IPS-NIHi7 (cell line): ENCODE results near the gene CTDSPL2.
"Not testable (repeated sequence)": the region's sequence is repeated elsewhere in the genome, so short reads cannot be mapped to it uniquely, and the experiment has no call there.

Experiments
- DNase-seq: peaks from one replicate; pipeline ENCODE4 v3.0.0; 2012; ENCODE audit warnings: mixed read lengths; ENCODE audit errors: extremely low spot score

CTDSPL2 gene

GRCh38 chr15:44537735-44538240 lies 110.4 kb downstream of the CTDSPL2 start:
- peak; percentile 16 for DNase-seq

DNA sequence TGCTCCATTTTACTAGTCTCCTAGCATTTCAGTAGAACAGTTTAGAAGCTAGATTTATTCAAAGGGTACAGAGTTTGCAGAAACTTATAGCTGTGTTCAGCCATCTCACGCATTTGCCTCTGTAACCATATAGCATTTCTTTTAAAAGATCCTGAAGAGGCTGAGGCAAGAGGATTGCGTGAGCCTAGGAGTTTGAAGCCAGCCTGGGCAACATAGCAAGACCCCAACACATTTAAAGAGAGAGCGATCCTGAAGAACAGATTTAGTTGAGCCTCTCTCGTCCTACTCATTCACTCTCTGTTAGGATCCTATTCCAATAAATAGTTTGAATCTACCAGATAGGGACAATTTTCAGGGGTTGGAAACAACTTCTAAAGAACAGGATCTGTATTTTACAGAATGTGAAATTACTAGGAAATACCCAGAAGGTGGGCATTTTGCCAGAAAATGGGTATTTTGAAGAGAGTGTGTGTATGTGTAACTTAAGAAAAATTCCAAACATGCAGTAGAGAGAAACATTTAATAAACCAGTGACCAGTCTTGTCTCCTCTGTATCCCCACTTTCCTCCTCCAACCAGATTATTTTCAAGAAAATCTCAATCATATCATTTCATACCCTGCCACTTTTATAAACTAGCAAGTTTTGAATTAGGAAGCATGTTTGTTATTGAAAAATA lies 114.0 kb downstream of the CTDSPL2 start:
- DNase-seq: no peak

DNA sequence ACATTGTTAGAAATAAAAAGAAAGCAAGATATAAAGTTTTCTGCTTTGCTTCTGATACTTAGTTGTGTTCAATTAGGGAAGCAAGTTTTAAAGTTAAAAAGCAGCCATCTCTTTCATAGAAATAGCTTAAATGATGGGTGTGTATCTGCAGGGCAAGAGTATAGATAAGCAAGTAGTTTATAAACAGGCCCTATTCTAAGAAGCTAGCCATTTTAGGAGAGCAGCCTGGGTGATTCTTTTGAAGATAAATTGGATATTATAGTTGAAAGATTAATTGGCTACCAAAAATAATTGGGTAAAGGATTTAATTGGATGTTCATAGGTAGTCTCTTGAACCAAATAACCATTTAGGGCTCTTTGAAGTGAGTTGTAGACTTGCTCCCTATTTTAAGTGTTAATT lies 115.2 kb downstream of the CTDSPL2 start:
- no peak for DNase-seq

- not testable (repeated sequence) for DNase-seq
Measured at GRCh38 chr15:44544745-44545144, 117.3 kb downstream of the CTDSPL2 start.

- peak; percentile 18 for DNase-seq
Measured at GRCh38 chr15:44545913-44546802, 118.7 kb downstream of the CTDSPL2 start.

GRCh38 chr15:44549152-44549551 lies 121.7 kb downstream of the CTDSPL2 start:
- not testable (repeated sequence) for DNase-seq

DNA sequence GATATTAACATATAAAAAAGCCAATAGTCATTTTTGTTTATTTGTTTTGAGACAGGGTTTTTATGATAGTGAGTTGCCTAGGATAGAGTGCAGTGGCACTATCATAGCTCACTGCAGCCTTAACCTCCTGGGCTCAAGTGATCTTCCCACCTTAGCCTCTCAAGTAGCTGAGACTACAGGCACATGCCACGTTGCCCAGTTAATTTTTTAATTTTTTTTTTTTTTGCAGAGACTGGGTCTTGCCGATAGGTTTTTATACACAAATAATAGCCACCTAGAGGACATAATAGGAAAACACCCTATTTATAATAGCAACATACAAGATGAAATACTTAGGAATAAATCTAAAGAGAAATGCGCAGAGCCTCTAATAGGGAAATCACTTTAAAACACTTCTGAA lies 122.8 kb downstream of the CTDSPL2 start:
- DNase-seq: no peak

- no peak for DNase-seq
Measured at GRCh38 chr15:44550734-44551133, 123.3 kb downstream of the CTDSPL2 start.

DNA sequence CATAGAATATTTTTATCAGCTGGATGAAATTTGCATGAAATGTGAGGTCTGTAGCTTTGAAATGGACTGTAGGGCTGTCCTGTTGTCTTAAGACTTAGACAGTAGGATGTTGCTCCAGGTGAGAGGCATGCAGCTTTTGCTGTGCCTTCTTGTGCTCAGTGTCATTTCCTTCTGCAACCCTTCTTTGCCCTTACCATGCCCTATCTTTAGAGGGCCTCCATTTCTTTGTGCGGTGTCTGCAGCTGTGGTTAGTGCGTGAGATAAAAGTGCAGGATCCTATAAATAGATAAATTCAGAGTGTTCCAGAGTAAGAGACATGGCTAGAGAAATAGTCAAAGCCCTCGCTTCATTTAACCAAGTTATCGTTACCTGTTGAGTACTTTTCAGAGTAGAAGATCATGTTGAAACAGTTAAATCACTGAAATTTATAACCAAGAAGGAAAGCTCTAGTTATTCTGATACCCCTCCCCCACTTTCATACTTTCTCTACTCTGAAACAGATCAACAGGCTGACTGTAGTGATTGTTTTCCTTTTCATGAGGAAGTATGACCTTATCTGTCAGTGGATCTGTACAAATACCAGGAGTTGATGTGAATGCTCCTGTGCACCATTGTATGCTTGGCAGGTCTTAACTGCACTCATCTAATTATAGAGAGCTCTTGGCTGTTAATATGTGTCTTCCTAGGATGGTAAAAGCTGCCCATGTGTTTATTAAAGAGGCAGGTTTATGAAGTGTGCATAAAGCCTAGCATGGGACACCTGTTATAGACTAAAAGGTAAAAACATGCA lies 127.7 kb downstream of the CTDSPL2 start:
- DNase-seq: no peak

DNA sequence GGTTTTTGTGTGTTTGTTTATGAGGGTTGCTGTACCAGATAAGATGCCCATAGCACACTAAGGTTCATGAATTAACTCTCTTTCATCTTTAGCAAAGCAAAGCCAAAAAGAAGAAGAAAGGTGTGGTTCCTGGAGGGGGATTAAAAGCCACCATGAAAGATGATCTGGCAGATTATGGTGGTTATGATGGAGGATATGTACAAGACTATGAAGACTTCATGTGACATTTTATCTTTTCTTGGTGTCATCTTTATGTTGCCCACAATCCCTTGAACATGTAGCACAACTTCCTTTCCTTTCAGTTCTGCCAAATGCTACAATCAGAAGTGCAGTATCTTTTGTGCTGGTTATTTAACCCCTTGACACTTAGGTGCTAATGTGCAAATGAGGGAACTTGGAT lies 133.5 kb downstream of the CTDSPL2 start:
- not testable (repeated sequence) for DNase-seq

DNA sequence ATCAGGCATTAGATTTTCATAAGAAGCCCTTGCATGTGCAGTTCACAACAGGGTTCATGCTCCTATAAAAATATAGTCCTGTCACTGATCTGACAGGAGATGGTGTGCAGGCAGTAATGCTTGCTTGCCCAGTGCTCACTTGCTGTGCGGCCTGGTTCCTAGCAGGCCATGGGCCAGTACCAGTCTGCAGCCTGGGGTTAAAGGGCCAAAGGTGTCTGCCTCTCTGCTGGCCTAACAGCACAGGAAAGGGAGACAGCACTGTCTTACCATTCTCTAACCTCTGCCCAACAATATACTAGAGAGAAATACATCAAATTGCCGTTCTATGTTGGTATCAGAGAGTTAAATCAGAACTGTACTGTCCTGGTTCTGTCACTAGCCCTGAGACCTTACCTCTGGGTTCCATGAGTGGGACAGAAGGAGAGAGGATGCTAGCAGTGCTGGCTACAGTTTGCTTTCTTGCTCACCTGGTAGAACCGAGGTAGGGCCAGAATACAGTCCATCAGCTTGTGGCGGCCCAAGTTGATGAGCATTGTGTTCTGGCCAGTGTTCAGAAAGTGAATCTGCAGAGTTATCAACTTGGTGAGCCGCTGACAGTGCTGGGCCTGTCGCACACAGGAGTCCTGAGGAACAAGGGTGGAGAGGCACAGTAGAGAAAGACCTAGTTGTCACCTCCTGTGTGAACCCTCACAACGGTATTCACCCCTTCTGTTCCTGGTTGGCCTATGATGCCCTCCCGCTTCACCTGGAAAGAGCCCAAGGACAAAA lies 138.1 kb downstream of the CTDSPL2 start:
- no peak for DNase-seq

DNA sequence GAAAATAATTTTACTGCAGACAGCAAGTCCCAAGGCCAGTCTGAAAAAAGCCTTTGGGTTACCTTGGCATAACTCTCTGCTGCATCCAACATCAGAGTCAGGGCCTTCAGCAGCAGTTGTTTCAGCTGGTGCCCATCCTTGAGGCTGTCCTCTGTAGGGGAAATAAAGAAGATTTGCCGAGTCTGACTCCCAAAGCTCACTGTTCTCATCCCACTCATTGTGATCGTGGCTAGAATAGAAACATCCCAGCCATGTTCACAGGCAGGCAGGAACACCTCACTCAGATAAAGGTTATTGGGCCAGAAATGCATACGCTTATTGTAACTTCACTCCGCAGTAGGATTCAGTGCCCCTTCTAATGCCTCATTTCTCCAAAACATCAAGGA lies 138.7 kb downstream of the CTDSPL2 start:
- no peak for DNase-seq

GRCh38 chr15:44568338-44568737 lies 140.9 kb downstream of the CTDSPL2 start:
- no peak for DNase-seq

DNA sequence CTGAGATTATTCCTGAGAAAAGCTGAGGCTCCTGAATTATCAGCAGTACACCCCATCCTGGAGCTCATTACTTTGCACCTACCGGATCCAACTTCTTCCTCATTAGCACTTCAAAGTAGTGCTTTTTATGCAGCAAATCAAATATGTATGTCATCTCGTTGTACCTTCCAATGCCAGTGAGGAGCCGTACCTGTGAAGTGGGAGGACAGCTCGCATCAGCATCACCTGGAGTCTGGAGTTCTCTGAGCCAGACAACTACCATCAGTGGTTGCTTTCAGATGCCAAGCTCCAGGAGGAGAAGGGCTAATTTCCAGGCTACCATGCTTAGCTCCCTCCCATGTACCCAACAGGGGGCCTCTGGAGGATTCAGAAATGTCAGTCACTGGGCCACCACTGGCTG lies 141.9 kb downstream of the CTDSPL2 start:
- no peak for DNase-seq

GRCh38 chr15:44570361-44570760 lies 142.9 kb downstream of the CTDSPL2 start:
- DNase-seq: no peak

DNA sequence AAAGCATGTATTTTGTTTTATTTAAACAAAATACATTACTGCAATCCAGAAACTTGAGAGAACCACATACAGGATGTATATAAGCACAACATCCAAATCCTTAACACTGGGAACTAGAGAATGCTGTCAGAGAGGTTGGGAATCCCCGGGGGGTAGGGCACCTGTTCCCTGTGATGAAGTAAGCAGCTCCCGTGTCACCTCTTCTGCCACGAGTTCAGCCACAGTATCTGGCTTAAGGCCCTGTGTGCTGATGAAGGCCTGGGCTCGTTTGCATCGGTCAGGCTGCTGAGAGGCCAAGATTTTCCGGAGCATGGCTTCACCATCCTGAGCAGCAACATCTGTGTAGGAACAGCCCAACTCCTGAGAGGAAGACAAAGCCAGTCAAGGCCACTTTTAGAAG lies 146.0 kb downstream of the CTDSPL2 start:
- DNase-seq: no peak

GRCh38 chr15:44574734-44575133 lies 147.3 kb downstream of the CTDSPL2 start:
- DNase-seq: no peak
